SU-DHL-6 (cell line): Measurements from ENCODE around the gene COPS3.
A peak's percentile ranks its signal among the peaks of the same experiment; 100 is the strongest.

Experiments
- H2AFZ ChIP-seq: fragments of 200-600 bp; sonication (generic); 2 replicates; pipeline ENCODE4 v1.6.1; 2014; ENCODE audit warnings: low read depth, mild to moderate bottlenecking, moderate library complexity, mixed read lengths, antibody characterized with exemption, low read length; ENCODE audit not compliant: severe bottlenecking
- H3F3A ChIP-seq: fragments of 200-600 bp; shearing (Covaris generic); 2 replicates; pipeline ENCODE4 v1.6.0; 2016; ENCODE audit warnings: antibody characterized with exemption, mild to moderate bottlenecking; ENCODE audit not compliant: insufficient read depth
- H3K27ac ChIP-seq: fragments of 200-600 bp; sonication (generic); 2 replicates; pipeline ENCODE4 v1.5.1; 2016; ENCODE audit warnings: low read depth, mild to moderate bottlenecking, low read length, moderate library complexity, mixed read lengths
- H3K27me3 ChIP-seq: fragments of 200-600 bp; sonication (generic), shearing (Covaris generic); 2 replicates; pipeline ENCODE4 v1.6.0; 2014; ENCODE audit warnings: mild to moderate bottlenecking, low read length
- H3K36me3 ChIP-seq: fragments of 200-600 bp; sonication (generic); 2 replicates; pipeline ENCODE4 v1.6.1; 2014; ENCODE audit warnings: mild to moderate bottlenecking, low read length, mixed read lengths
- H3K4me2 ChIP-seq: fragments of 300-600, 200-600 bp; shearing (Covaris generic), sonication (generic); 2 replicates; pipeline ENCODE4 v1.6.0; 2014; ENCODE audit warnings: low read length, low read depth, mild to moderate bottlenecking; ENCODE audit not compliant: poor library complexity, severe bottlenecking
- H3K4me3 ChIP-seq: fragments of 200-600 bp; sonication (generic); 2 replicates; pipeline ENCODE4 v1.5.1; 2014; ENCODE audit warnings: antibody characterized with exemption, low read length, mild to moderate bottlenecking, mixed read lengths; ENCODE audit not compliant: insufficient read depth, poor library complexity, severe bottlenecking
- H3K79me2 ChIP-seq: fragments of 200-600 bp; sonication (generic); 2 replicates; pipeline ENCODE4 v1.6.1; 2014; ENCODE audit warnings: mild to moderate bottlenecking, low read length, moderate library complexity; ENCODE audit not compliant: insufficient read depth
- H3K9ac ChIP-seq: fragments of 200-600 bp; sonication (generic); 2 replicates; pipeline ENCODE4 v1.7.0; 2014; ENCODE audit warnings: mild to moderate bottlenecking, low read length
- H3K9me2 ChIP-seq: fragments of 200-600 bp; sonication (generic); replicated peaks from 2 replicates; pipeline ENCODE4 v1.6.1; 2014; ENCODE audit warnings: low read length; ENCODE audit not compliant: insufficient read depth
- H3K9me3 ChIP-seq: fragments of 200-600 bp; sonication (generic); 2 replicates; pipeline ENCODE4 v1.6.1; 2014; ENCODE audit warnings: low read length, mixed read lengths; ENCODE audit not compliant: insufficient read depth
- H4K20me1 ChIP-seq: fragments of 200-600 bp; sonication (generic); 2 replicates; pipeline ENCODE4 v1.6.1; 2014; ENCODE audit warnings: low read depth, mild to moderate bottlenecking, antibody characterized with exemption, low read length, moderate library complexity, mixed read lengths
- EZH2phosphoT487 ChIP-seq: fragments of 200-600 bp; sonication (generic), shearing (Covaris generic); conservative IDR thresholded peaks from 2 replicates; pipeline ENCODE4 v1.6.1; 2018; ENCODE audit warnings: mild to moderate bottlenecking, antibody characterized with exemption, low read length, moderate library complexity, mixed read lengths
- TF ChIP-seq, protein P1 (sequence below): fragments of 200-600 bp; sonication (generic); IDR thresholded peaks from one replicate; pipeline ENCODE4 v1.5.1; 2017; ENCODE audit warnings: antibody characterized with exemption, mild to moderate bottlenecking, low read length, moderate library complexity; ENCODE audit not compliant: insufficient read depth, poor library complexity, severe bottlenecking

COPS3 gene

GRCh38 chr17:17204635-17205231, 76.3 kb downstream of the COPS3 start:
- H3K9me3 ChIP-seq: no peaks in the 10 kb centered on the region
- H4K20me1 ChIP-seq: no peaks in the 10 kb centered on the region
- H3K79me2 ChIP-seq: peaks cover 22% of the 10 kb centered on the region
- no peaks in the 10 kb centered on the region for H3K9me2 ChIP-seq
- peak overlapping the region; percentile 68 for H3K9ac ChIP-seq
- TF ChIP-seq, protein P1, sequence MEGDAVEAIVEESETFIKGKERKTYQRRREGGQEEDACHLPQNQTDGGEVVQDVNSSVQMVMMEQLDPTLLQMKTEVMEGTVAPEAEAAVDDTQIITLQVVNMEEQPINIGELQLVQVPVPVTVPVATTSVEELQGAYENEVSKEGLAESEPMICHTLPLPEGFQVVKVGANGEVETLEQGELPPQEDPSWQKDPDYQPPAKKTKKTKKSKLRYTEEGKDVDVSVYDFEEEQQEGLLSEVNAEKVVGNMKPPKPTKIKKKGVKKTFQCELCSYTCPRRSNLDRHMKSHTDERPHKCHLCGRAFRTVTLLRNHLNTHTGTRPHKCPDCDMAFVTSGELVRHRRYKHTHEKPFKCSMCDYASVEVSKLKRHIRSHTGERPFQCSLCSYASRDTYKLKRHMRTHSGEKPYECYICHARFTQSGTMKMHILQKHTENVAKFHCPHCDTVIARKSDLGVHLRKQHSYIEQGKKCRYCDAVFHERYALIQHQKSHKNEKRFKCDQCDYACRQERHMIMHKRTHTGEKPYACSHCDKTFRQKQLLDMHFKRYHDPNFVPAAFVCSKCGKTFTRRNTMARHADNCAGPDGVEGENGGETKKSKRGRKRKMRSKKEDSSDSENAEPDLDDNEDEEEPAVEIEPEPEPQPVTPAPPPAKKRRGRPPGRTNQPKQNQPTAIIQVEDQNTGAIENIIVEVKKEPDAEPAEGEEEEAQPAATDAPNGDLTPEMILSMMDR: no peak
- TF ChIP-seq EZH2phosphoT487: no peak
- no peak overlapping the region for H2AFZ ChIP-seq
- no peak overlapping the region for H3K27ac ChIP-seq
- peaks cover 16% of the 10 kb centered on the region; the same call in 1 of the 2 replicates for H3F3A ChIP-seq
- H3K4me2 ChIP-seq: peak overlapping the region; percentile 55
- no peaks in the 10 kb centered on the region for H3K27me3 ChIP-seq
- H3K4me3 ChIP-seq: peak overlapping the region; percentile 56
- no peaks in the 10 kb centered on the region for H3K36me3 ChIP-seq

- peak overlapping the region; percentile 68 for H3K9ac ChIP-seq
- H3K9me2 ChIP-seq: no peaks in the 10 kb centered on the region
- H3K4me3 ChIP-seq: no peak overlapping the region
- no peaks in the 10 kb centered on the region for H4K20me1 ChIP-seq
- H3K79me2 ChIP-seq: peaks cover 22% of the 10 kb centered on the region
- peaks cover 16% of the 10 kb centered on the region; the same call in 1 of the 2 replicates for H3F3A ChIP-seq
- H3K27ac ChIP-seq: no peak overlapping the region
- H3K27me3 ChIP-seq: no peaks in the 10 kb centered on the region
- H3K4me2 ChIP-seq: peak overlapping the region; percentile 55
- H3K36me3 ChIP-seq: no peaks in the 10 kb centered on the region
- no peak overlapping the region for H2AFZ ChIP-seq
- H3K9me3 ChIP-seq: no peaks in the 10 kb centered on the region
- TF ChIP-seq, protein P1: no peak
- TF ChIP-seq EZH2phosphoT487: no peak
These were observed 76.9 kb downstream of the COPS3 start for GRCh38 chr17:17204041-17204591.

GRCh38 chr17:17203173-17203730, 77.8 kb downstream of the COPS3 start:
- Histone ChIP-seq H4K20me1 (no peaks in the 10 kb centered on the region), H3K79me2 (peaks cover 22% of the 10 kb centered on the region), H3K9me2 (no peaks in the 10 kb centered on the region)

More at GRCh38 chr17:17203173-17203730, 77.8 kb downstream of the COPS3 start:
- TF ChIP-seq, protein P1: no peak
- Histone ChIP-seq H3K27ac (no peak overlapping the region), H3F3A (peaks cover 16% of the 10 kb centered on the region; the same call in 1 of the 2 replicates), H3K4me2 (no peak overlapping the region), H3K27me3 (no peaks in the 10 kb centered on the region), H3K4me3 (no peak overlapping the region), H3K9me3 (no peaks in the 10 kb centered on the region), H2AFZ (no peak overlapping the region), H3K9ac (no peak overlapping the region), H3K36me3 (no peaks in the 10 kb centered on the region)
